8988T (cell line): ENCODE measurements around the gene SLC29A2.
"Not testable (repeated sequence)": the region's sequence is repeated elsewhere in the genome, so short reads cannot be mapped to it uniquely, and the experiment has no call there.

Source experiments
- DNase-seq: peaks from one replicate; pipeline ENCODE4 v3.0.0; 2011

SLC29A2 gene

GRCh38 chr11:66380264-66380663 is 8.7 kb upstream of the SLC29A2 start:
- not testable (repeated sequence) for DNase-seq

GRCh38 chr11:66373690-66374287 is 2.2 kb upstream of the SLC29A2 start:
- not testable (repeated sequence) for DNase-seq

GRCh38 chr11:66373265-66373664 is 1.7 kb upstream of the SLC29A2 start:
- DNase-seq: no peak

GRCh38 chr11:66369073-66369894 is 2.3 kb downstream of the SLC29A2 start:
- DNase-seq: no peak

- no peak for DNase-seq
Measured at GRCh38 chr11:66368484-66368883, 3.1 kb downstream of the SLC29A2 start.

GRCh38 chr11:66367561-66368312 is 3.8 kb downstream of the SLC29A2 start:
- DNase-seq: no peak

- DNase-seq: no peak
Measured at GRCh38 chr11:66366844-66367477, 4.6 kb downstream of the SLC29A2 start.

- DNase-seq: no peak
Measured at GRCh38 chr11:66365711-66366619, 5.6 kb downstream of the SLC29A2 start.

- no peak for DNase-seq
Measured at GRCh38 chr11:66365166-66365565, 6.4 kb downstream of the SLC29A2 start.

- DNase-seq: peak; percentile 93
Measured at GRCh38 chr11:66363805-66364535, 7.6 kb downstream of the SLC29A2 start.

- DNase-seq: no peak
Measured at GRCh38 chr11:66363187-66363601, 8.4 kb downstream of the SLC29A2 start.

GRCh38 chr11:66362481-66363147 is 8.9 kb downstream of the SLC29A2 start:
- no peak for DNase-seq

- DNase-seq: no peak
Measured at GRCh38 chr11:66361502-66361941, 10.0 kb downstream of the SLC29A2 start.

GRCh38 chr11:66360406-66361073 is 11.0 kb downstream of the SLC29A2 start:
- DNase-seq: no peak

- DNase-seq: no peak
Measured at GRCh38 chr11:66359662-66360087, 11.9 kb downstream of the SLC29A2 start.

GRCh38 chr11:66350560-66351235 is 20.9 kb downstream of the SLC29A2 start:
- DNase-seq: not testable (repeated sequence)

- DNase-seq: no peak
Measured at GRCh38 chr11:66349084-66349386, 22.5 kb downstream of the SLC29A2 start.

GRCh38 chr11:66347425-66348276 is 23.9 kb downstream of the SLC29A2 start, which contains the start of gene B4GAT1:
Gene B4GAT1, minus strand, starts transcription at chr11:66347629. Its CDS starts 84 bp downstream, at chr11:66347545.
- DNase-seq: peak; percentile 75
